HepG2 (cell line): ENCODE measurements around the gene MRPL43. TPM values are rescaled to one million over a fixed set of nuclear protein-coding genes. Genes with fewer than 3 reads are reported as not detected.

Experiments
- ARID2 ChIP-seq: sonication (generic); formaldehyde crosslinking; IDR thresholded peaks from 2 replicates; pipeline ENCODE4 v1.8.1; 2022; ENCODE audit warnings: mild to moderate bottlenecking, missing genetic modification reagents, borderline replicate concordance
- ELF4 ChIP-seq: sonication (generic); formaldehyde crosslinking; IDR thresholded peaks from 2 replicates; pipeline ENCODE4 v1.5.0; 2020; ENCODE audit warnings: missing genetic modification reagents, mild to moderate bottlenecking, moderate library complexity, borderline replicate concordance
- FOXA1 ChIP-seq, 2 experiments: fragments of 450-650 bp in 1 of 2; sonication (generic) in 1 of 2; formaldehyde crosslinking in 1 of 2; IDR thresholded peaks; 2 replicates each; pipeline versions ENCODE4 v1.4.0 to v1.6.1; 2016 to 2020; ENCODE audit warnings: missing genetic modification reagents in 1 of 2
- HOXA5 ChIP-seq: sonication (generic); formaldehyde crosslinking; IDR thresholded peaks from 2 replicates; pipeline ENCODE4 v1.4.0; 2020; ENCODE audit warnings: missing genetic modification reagents
- MAFK ChIP-seq, 2 experiments: IDR thresholded peaks in 1 of 2; conservative IDR thresholded peaks in 1 of 2; 2 replicates each; pipeline ENCODE4 v1.6.1; 2011; ENCODE audit warnings: improper control_type of control experiment in 2 of 2, low read length in 2 of 2
- NR2F1 ChIP-seq, 2 experiments: fragments of 450-650 bp in 1 of 2; formaldehyde crosslinking in 1 of 2; IDR thresholded peaks; 2 replicates each; pipeline versions ENCODE4 v1.5.0 to v1.6.1; 2016 to 2020; ENCODE audit warnings: mild to moderate bottlenecking in 1 of 2, missing compliant biosample characterization in 1 of 2, missing genetic modification reagents in 1 of 2, moderate library complexity in 1 of 2
- PHB2 ChIP-seq: fragments of 450-650 bp; IDR thresholded peaks from 2 replicates; pipeline ENCODE4 v1.6.1; 2018; ENCODE audit not compliant: partially characterized antibody
- RCOR2 ChIP-seq: IDR thresholded peaks from 2 replicates; pipeline ENCODE4 v1.6.1; 2016; ENCODE audit warnings: missing biosample characterization, missing genetic modification reagents
- SRSF1 ChIP-seq: fragments of 200-400 bp; formaldehyde crosslinking; optimal IDR thresholded peaks from 2 replicates; pipeline ENCODE3; 2017; ENCODE audit warnings: mild to moderate bottlenecking, low read depth, low read length, moderate library complexity
- ZFP36L1 ChIP-seq: sonication (generic); formaldehyde crosslinking; IDR thresholded peaks from 2 replicates; pipeline ENCODE4 v1.8.0; 2022; ENCODE audit warnings: mild to moderate bottlenecking, missing genetic modification reagents, moderate library complexity
- ZFP37 ChIP-seq: sonication (generic); formaldehyde crosslinking; IDR thresholded peaks from 2 replicates; pipeline ENCODE4 v1.4.0; 2020; ENCODE audit warnings: missing genetic modification reagents, borderline replicate concordance
- ZNF10 ChIP-seq: sonication (generic); formaldehyde crosslinking; IDR thresholded peaks from 2 replicates; pipeline ENCODE4 v1.4.0; 2020; ENCODE audit warnings: mild to moderate bottlenecking, low read depth, missing genetic modification reagents, borderline replicate concordance
- ZNF282 ChIP-seq: fragments of 450-650 bp; IDR thresholded peaks from 2 replicates; pipeline ENCODE4 v1.6.1; 2018; ENCODE audit not compliant: partially characterized antibody
- ZNF564 ChIP-seq: sonication (generic); formaldehyde crosslinking; IDR thresholded peaks from 2 replicates; pipeline ENCODE4 v1.8.1; 2023; ENCODE audit warnings: mild to moderate bottlenecking, missing genetic modification reagents
- ZNF577 ChIP-seq: sonication (generic); formaldehyde crosslinking; IDR thresholded peaks from 2 replicates; pipeline ENCODE4 v1.4.0; 2020; ENCODE audit warnings: mild to moderate bottlenecking, low read depth, missing genetic modification reagents, borderline replicate concordance
- ZNF619 ChIP-seq: sonication (generic); formaldehyde crosslinking; IDR thresholded peaks from 2 replicates; pipeline ENCODE4 v1.4.0; 2020; ENCODE audit warnings: mild to moderate bottlenecking, missing genetic modification reagents
- ZNF782 ChIP-seq: sonication (generic); formaldehyde crosslinking; IDR thresholded peaks from 2 replicates; pipeline ENCODE4 v1.4.0; 2020; ENCODE audit warnings: missing genetic modification reagents, mild to moderate bottlenecking, borderline replicate concordance
- ZSCAN9 ChIP-seq: IDR thresholded peaks from 2 replicates; pipeline ENCODE4 v1.6.1; 2016; ENCODE audit warnings: borderline replicate concordance
- polyA plus RNA-seq, 8 experiments: library from polyadenylated mRNA; depleted of rRNA in 3 of 8; stranded (reverse) in 7 of 8; unstranded in 1 of 8; fragments of >200 nt; fragmentation: Illumina TruSeq in 4 of 8; extraction: Trizol in 4 of 8; gene quantifications; 2 replicates each; pipeline versions ENCODE4 v1.2.1 to v1.2.3, GENCODE V29; 2011 to 2016; ENCODE audit warnings: low read depth in 4 of 8, missing spikeins in 1 of 8, mixed read lengths in 1 of 8; ENCODE audit not compliant: insufficient read depth in 1 of 8
- total RNA-seq, 5 experiments: library from RNA; depleted of rRNA; stranded (reverse); fragments of >200 nt; fragmentation: Illumina TruSeq; extraction: Trizol; gene quantifications; 2 replicates each; pipeline ENCODE4 v1.2.3, GENCODE V29; 2016; ENCODE audit warnings: low read depth in 1 of 5
- TF ChIP-seq, protein P1 (sequence below): IDR thresholded peaks from 2 replicates; pipeline ENCODE4 v1.6.1; 2016; ENCODE audit warnings: mild to moderate bottlenecking
- TF ChIP-seq, protein P2 (sequence below): sonication (generic); formaldehyde crosslinking; IDR thresholded peaks from 2 replicates; pipeline ENCODE4 v1.5.0; 2020; ENCODE audit warnings: missing genetic modification reagents, mild to moderate bottlenecking, borderline replicate concordance
- TF ChIP-seq, protein P3 (sequence below): sonication (generic); formaldehyde crosslinking; conservative IDR thresholded peaks from 2 replicates; pipeline ENCODE4 v1.5.0; 2020; ENCODE audit warnings: missing genetic modification reagents
- TF ChIP-seq, protein P4 (sequence below): sonication (generic); formaldehyde crosslinking; IDR thresholded peaks from 2 replicates; pipeline ENCODE4 v1.8.0; 2022; ENCODE audit warnings: missing genetic modification reagents, mild to moderate bottlenecking, borderline replicate concordance
- TF ChIP-seq, protein P5 (sequence below): sonication (generic); formaldehyde crosslinking; IDR thresholded peaks from 2 replicates; pipeline ENCODE4 v1.5.0; 2020; ENCODE audit warnings: missing genetic modification reagents, mild to moderate bottlenecking, borderline replicate concordance

MRPL43 gene
- total and polyA plus RNA-seq, 2 of the 13 experiments (the other 11 are each of a cell fraction or from before 2014, with no cell fraction given), result 71.0 to 73.7 TPM

DNA sequence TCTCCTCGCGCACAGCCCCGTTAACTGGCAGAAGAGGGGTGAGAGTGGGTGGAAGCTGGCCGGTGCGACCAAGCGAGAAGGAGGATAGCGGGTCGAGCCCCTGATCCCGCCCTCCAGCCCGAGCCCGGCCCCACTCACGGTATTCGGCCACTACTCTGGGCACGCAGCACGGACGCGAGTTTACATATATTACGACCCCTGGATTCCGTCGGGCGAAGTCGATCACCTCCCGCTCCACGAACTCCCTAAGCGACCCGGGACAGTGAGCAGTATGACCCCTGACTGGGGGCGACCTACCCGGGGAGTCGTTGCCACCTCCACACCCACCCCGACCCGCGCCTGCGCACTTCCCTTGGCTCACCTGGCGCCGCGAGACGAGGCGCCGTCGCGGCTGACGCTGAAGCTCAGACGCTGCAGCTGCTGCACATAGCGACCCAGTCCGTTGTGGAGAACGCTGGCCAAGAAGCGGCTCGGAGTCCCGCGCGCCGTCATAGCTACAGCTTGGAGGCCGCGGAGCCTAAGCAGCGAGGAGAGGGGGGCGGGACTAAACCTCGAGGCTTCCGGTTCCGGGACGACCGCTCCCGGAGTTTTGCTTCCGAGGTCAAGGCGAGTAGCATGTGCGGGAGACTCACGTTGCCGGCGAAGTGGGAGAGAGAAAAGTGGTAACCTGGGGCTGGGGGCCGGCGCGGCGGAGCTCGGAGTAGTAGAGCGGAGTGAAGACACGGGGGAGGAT lies at the start of gene MRPL43, which contains the start of gene TWNK (continued):
- TF ChIP-seq, protein P1, sequence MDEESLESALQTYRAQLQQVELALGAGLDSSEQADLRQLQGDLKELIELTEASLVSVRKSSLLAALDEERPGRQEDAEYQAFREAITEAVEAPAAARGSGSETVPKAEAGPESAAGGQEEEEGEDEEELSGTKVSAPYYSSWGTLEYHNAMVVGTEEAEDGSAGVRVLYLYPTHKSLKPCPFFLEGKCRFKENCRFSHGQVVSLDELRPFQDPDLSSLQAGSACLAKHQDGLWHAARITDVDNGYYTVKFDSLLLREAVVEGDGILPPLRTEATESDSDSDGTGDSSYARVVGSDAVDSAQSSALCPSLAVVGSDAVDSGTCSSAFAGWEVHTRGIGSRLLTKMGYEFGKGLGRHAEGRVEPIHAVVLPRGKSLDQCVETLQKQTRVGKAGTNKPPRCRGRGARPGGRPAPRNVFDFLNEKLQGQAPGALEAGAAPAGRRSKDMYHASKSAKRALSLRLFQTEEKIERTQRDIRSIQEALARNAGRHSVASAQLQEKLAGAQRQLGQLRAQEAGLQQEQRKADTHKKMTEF, result peak; percentile 84
- TF ChIP-seq PHB2 (no peak), ZNF282 (no peak), ZNF564 (no peak), ZNF10 (CRISPR knock-in tag) (no peak), ZFP37 (CRISPR knock-in tag) (no peak), NR2F1 (CRISPR knock-in tag; IDR thresholded peaks at IDR 0.05) (no peak), RCOR2 (no peak), ZNF782 (no peak; the same call in 1 of the 2 replicates), MAFK (conservative IDR thresholded peaks at IDR 0.05 in 1 of 2, IDR thresholded peaks at IDR 0.05 in 1 of 2; ENCODE audit: low read length in 2 of 2) (no peak), FOXA1 (IDR thresholded peaks at IDR 0.05) (no peak), FOXA1 (CRISPR knock-in tag; IDR thresholded peaks at IDR 0.05) (no peak), ARID2 (CRISPR knock-in tag) (peak; percentile 88; the same call in 1 of the 2 replicates), ZNF619 (peak; percentile 91), HOXA5 (peak; percentile 69), SRSF1 (peak; percentile 52), ELF4 (CRISPR knock-in tag) (no peak; the same call in 1 of the 2 replicates), ZSCAN9 (CRISPR knock-in tag) (no peak), ZFP36L1 (CRISPR knock-in tag) (peak; percentile 76), ZNF577 (no peak)
- TF ChIP-seq, protein P2, sequence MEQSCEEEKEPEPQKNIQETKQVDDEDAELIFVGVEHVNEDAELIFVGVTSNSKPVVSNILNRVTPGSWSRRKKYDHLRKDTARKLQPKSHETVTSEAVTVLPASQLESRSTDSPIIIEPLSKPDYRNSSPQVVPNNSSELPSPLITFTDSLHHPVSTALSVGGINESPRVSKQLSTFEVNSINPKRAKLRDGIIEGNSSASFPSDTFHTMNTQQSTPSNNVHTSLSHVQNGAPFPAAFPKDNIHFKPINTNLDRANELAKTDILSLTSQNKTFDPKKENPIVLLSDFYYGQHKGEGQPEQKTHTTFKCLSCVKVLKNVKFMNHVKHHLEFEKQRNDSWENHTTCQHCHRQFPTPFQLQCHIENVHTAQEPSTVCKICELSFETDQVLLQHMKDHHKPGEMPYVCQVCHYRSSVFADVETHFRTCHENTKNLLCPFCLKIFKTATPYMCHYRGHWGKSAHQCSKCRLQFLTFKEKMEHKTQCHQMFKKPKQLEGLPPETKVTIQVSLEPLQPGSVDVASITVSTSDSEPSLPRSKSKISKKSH (CRISPR knock-in tag), result peak; percentile 43
- TF ChIP-seq, protein P3, sequence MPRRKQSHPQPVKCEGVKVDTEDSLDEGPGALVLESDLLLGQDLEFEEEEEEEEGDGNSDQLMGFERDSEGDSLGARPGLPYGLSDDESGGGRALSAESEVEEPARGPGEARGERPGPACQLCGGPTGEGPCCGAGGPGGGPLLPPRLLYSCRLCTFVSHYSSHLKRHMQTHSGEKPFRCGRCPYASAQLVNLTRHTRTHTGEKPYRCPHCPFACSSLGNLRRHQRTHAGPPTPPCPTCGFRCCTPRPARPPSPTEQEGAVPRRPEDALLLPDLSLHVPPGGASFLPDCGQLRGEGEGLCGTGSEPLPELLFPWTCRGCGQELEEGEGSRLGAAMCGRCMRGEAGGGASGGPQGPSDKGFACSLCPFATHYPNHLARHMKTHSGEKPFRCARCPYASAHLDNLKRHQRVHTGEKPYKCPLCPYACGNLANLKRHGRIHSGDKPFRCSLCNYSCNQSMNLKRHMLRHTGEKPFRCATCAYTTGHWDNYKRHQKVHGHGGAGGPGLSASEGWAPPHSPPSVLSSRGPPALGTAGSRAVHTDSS (CRISPR knock-in tag), result no peak; the same call in 1 of the 2 replicates
- TF ChIP-seq, protein P4, sequence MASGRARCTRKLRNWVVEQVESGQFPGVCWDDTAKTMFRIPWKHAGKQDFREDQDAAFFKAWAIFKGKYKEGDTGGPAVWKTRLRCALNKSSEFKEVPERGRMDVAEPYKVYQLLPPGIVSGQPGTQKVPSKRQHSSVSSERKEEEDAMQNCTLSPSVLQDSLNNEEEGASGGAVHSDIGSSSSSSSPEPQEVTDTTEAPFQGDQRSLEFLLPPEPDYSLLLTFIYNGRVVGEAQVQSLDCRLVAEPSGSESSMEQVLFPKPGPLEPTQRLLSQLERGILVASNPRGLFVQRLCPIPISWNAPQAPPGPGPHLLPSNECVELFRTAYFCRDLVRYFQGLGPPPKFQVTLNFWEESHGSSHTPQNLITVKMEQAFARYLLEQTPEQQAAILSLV (CRISPR knock-in tag), result no peak
- TF ChIP-seq, protein P5, sequence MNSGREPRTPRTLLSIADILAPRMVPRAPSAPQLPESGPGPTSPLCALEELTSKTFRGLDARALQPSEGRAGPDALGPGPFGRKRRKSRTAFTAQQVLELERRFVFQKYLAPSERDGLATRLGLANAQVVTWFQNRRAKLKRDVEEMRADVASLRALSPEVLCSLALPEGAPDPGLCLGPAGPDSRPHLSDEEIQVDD (CRISPR knock-in tag), result 0 out of 2 replicates have a peak, but pooled peaks have one; percentile 6
